ENCODE results near the gene ANKHD1. TPM values are rescaled to one million over a fixed set of nuclear protein-coding genes. Genes with fewer than 3 reads are reported as not detected.

The ANKHD1 gene
- total and polyA plus RNA-seq, 9 of the 15 experiments (the other 6 are each of a cell fraction or from before 2014, with no cell fraction given), result 38.9 to 138 (median 78.7) TPM

DNA sequence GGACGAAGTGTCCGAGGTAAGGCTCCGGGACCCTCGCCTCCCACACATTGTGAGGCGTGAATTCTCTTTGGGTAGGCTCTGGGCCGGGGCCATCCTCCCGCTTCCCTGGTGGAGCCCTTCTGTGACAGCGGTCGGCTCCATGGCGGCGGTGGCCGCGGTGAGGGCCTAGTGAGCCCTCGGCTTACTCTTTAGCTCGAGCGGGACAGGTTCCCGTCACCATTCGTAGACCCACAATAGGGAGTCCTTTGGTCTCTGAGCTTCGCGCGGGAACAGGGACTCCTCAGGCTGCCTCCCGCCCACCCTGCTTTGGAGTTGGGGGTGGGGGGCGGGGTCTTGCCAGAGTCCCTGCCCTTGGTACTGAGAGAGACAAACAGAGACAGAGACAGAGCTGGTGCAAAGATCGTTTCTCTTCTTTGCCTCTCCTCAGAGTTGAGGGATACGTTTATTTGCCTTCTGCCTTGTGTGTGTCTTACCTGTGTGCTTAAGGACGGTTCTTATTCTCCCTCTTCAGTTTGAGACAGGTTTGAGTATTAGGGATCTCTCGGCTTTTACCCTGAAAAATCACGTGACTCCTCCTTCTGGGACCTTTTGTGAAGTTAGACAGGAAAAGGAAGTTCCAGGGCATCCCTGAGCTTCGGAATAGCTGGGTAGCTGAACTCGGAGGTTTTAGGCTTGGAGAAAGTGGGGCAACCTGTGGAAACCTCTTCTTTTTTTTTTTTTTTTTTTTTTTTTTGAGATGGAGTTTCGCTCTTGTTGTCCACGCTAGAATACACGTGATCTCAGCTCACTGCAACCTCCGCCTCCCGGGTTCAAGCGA lies 833 bp downstream of the ANKHD1 start (continued):
- no peak for TF ChIP-seq DDX20 (tag; IDR thresholded peaks at IDR 0.05; ENCODE audit: low read depth)
- no peak for TF ChIP-seq RUNX1 (IDR thresholded peaks at IDR 0.05; ENCODE audit: low read depth)
- no peak for TF ChIP-seq NR4A1 (CRISPR knock-in tag; IDR thresholded peaks at IDR 0.05)
- no peak for TF ChIP-seq NR4A1 (tag; IDR thresholded peaks at IDR 0.05)
- TF ChIP-seq CEBPB (tag; IDR thresholded peaks at IDR 0.05), result no peak
- TF ChIP-seq, protein P1, sequence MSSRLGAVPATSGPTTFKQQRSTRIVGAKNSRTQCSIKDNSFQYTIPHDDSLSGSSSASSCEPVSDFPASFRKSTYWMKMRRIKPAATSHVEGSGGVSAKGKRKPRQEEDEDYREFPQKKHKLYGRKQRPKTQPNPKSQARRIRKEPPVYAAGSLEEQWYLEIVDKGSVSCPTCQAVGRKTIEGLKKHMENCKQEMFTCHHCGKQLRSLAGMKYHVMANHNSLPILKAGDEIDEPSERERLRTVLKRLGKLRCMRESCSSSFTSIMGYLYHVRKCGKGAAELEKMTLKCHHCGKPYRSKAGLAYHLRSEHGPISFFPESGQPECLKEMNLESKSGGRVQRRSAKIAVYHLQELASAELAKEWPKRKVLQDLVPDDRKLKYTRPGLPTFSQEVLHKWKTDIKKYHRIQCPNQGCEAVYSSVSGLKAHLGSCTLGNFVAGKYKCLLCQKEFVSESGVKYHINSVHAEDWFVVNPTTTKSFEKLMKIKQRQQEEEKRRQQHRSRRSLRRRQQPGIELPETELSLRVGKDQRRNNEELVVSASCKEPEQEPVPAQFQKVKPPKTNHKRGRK (tag; IDR thresholded peaks at IDR 0.05), result 0 out of 2 replicates have a peak, but pooled peaks have one; percentile 30
- TF ChIP-seq, protein P2, sequence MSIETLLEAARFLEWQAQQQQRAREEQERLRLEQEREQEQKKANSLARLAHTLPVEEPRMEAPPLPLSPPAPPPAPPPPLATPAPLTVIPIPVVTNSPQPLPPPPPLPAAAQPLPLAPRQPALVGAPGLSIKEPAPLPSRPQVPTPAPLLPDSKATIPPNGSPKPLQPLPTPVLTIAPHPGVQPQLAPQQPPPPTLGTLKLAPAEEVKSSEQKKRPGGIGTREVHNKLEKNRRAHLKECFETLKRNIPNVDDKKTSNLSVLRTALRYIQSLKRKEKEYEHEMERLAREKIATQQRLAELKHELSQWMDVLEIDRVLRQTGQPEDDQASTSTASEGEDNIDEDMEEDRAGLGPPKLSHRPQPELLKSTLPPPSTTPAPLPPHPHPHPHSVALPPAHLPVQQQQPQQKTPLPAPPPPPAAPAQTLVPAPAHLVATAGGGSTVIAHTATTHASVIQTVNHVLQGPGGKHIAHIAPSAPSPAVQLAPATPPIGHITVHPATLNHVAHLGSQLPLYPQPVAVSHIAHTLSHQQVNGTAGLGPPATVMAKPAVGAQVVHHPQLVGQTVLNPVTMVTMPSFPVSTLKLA (conservative IDR thresholded peaks at IDR 0.05), result peak; percentile 68 to 72; a peak in 3 of 4 replicates
- TF ChIP-seq NFYB (IDR thresholded peaks at IDR 0.05; ENCODE audit: extremely low read depth, insufficient read length), result no peak
- 0 out of 2 replicates have a peak, but pooled peaks have one; percentile 69 for TF ChIP-seq FOXK1 (CRISPR knock-in tag; IDR thresholded peaks at IDR 0.05; ENCODE audit: borderline replicate concordance)
- TF ChIP-seq ZNF586 (CRISPR knock-in tag; conservative IDR thresholded peaks at IDR 0.05), result no peak
- TF ChIP-seq, protein P3, sequence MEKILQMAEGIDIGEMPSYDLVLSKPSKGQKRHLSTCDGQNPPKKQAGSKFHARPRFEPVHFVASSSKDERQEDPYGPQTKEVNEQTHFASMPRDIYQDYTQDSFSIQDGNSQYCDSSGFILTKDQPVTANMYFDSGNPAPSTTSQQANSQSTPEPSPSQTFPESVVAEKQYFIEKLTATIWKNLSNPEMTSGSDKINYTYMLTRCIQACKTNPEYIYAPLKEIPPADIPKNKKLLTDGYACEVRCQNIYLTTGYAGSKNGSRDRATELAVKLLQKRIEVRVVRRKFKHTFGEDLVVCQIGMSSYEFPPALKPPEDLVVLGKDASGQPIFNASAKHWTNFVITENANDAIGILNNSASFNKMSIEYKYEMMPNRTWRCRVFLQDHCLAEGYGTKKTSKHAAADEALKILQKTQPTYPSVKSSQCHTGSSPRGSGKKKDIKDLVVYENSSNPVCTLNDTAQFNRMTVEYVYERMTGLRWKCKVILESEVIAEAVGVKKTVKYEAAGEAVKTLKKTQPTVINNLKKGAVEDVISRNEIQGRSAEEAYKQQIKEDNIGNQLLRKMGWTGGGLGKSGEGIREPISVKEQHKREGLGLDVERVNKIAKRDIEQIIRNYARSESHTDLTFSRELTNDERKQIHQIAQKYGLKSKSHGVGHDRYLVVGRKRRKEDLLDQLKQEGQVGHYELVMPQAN (IDR thresholded peaks at IDR 0.05; ENCODE audit: borderline replicate concordance), result peak; percentile 73
- TF ChIP-seq, protein P4, sequence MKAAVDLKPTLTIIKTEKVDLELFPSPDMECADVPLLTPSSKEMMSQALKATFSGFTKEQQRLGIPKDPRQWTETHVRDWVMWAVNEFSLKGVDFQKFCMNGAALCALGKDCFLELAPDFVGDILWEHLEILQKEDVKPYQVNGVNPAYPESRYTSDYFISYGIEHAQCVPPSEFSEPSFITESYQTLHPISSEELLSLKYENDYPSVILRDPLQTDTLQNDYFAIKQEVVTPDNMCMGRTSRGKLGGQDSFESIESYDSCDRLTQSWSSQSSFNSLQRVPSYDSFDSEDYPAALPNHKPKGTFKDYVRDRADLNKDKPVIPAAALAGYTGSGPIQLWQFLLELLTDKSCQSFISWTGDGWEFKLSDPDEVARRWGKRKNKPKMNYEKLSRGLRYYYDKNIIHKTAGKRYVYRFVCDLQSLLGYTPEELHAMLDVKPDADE (conservative IDR thresholded peaks at IDR 0.05; ENCODE audit: control insufficient read depth, low read depth, low read length), result 0 out of 2 replicates have a peak, but pooled peaks have one; percentile 23
- TF ChIP-seq XRCC4 (IDR thresholded peaks at IDR 0.05; ENCODE audit: extremely low read depth, insufficient read depth, insufficient read length), result no peak
- no peak for TF ChIP-seq MEIS2 (IDR thresholded peaks at IDR 0.05; ENCODE audit: partially characterized antibody)
- TF ChIP-seq ZBTB8A (IDR thresholded peaks at IDR 0.05; ENCODE audit: partially characterized antibody), result no peak
- TF ChIP-seq, protein P5, sequence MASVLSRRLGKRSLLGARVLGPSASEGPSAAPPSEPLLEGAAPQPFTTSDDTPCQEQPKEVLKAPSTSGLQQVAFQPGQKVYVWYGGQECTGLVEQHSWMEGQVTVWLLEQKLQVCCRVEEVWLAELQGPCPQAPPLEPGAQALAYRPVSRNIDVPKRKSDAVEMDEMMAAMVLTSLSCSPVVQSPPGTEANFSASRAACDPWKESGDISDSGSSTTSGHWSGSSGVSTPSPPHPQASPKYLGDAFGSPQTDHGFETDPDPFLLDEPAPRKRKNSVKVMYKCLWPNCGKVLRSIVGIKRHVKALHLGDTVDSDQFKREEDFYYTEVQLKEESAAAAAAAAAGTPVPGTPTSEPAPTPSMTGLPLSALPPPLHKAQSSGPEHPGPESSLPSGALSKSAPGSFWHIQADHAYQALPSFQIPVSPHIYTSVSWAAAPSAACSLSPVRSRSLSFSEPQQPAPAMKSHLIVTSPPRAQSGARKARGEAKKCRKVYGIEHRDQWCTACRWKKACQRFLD (CRISPR knock-in tag; IDR thresholded peaks at IDR 0.05), result no peak
- TF ChIP-seq ZNF143 (CRISPR knock-in tag; IDR thresholded peaks at IDR 0.05), result no peak
- TF ChIP-seq ETV5 (CRISPR knock-in tag; IDR thresholded peaks at IDR 0.05; ENCODE audit: low read depth), result no peak
- 0 out of 2 replicates have a peak, but pooled peaks have one; percentile 57 for TF ChIP-seq ZNF282 (CRISPR knock-in tag; IDR thresholded peaks at IDR 0.05)
